Hematopoietic multipotent progenitor cell (in vitro differentiated cells): ENCODE results near the gene KLHL40. TPM values are rescaled to one million over a fixed set of nuclear protein-coding genes. Genes with fewer than 3 reads are reported as not detected.

Experiments
- DNase-seq, 3 donors: peaks; one replicate each; pipeline ENCODE4 v3.0.0-alpha.2; 2011 to 2015; ENCODE audit warnings: low read depth in 2 of 3, low spot score in 2 of 3
- total RNA-seq: library from RNA; depleted of rRNA; stranded (reverse); fragments of >200 nt; gene quantifications from one replicate; pipeline ENCODE4 v1.2.3, GENCODE V29; 2012

The KLHL40 gene
- total RNA-seq, 1 donor = under 0.01 TPM

GRCh38 chr3:42688016-42688415 is 2.7 kb downstream of the KLHL40 start:
- no peak for DNase-seq

- DNase-seq = no peak
Observed at GRCh38 chr3:42688487-42689420, 3.4 kb downstream of the KLHL40 start.

GRCh38 chr3:42689421-42690014 is 4.2 kb downstream of the KLHL40 start:
- no peak for DNase-seq

GRCh38 chr3:42690191-42690590 is 4.9 kb downstream of the KLHL40 start:
- no peak for DNase-seq

- no peak for DNase-seq
Observed at GRCh38 chr3:42690766-42691680, 5.7 kb downstream of the KLHL40 start.

- no peak for DNase-seq
Observed at GRCh38 chr3:42691816-42692666, 6.7 kb downstream of the KLHL40 start.

GRCh38 chr3:42692667-42693529 is 7.6 kb downstream of the KLHL40 start:
- DNase-seq = no peak

- no peak for DNase-seq
Observed at GRCh38 chr3:42693530-42693930, 8.2 kb downstream of the KLHL40 start.

GRCh38 chr3:42694366-42694765 is 9.0 kb downstream of the KLHL40 start:
- no peak for DNase-seq

DNA sequence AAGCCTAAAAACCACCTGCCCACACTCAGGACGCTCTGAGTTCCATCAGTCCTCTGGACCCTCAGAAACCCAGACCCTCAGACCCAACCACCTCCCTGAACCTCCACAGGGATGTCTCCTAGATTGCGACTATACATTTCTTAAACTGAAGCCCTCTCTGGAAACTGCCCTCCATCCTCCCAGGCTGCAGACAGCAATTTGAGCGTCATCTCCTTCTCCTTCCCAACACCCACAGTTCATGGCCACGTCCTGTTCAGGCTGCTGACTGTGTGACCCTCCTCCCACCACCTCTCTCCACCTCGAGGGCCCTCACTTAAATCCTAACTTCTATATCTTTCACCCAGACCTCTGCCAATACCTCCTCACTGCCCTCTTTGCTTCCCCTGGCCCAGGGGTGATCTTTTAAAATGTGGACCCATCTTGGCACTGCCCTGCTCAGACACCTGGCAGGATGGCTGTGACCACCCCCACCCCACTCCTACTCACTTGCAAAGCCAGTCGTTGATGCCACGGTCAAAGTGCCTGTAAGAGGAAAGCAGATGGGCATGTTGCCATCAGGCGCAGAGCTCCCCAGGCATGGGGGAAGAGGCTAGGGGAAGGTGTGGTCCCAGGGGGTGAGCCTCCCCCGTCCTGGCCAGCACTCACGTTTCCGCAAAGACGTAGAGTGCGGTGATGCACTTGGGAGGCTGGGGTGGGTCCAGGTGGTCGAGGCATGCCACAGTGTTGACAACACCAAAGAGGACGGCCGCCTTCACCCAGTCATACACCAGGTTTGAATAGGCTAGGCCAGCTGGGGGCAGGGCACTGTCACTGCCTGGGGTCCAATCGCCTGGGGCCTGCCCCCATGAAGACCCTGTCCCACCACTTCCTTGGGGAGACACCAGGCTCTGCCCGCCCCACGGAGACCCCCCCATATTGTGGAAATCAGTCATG is 11.3 kb downstream of the KLHL40 start:
- no peak for DNase-seq

DNA sequence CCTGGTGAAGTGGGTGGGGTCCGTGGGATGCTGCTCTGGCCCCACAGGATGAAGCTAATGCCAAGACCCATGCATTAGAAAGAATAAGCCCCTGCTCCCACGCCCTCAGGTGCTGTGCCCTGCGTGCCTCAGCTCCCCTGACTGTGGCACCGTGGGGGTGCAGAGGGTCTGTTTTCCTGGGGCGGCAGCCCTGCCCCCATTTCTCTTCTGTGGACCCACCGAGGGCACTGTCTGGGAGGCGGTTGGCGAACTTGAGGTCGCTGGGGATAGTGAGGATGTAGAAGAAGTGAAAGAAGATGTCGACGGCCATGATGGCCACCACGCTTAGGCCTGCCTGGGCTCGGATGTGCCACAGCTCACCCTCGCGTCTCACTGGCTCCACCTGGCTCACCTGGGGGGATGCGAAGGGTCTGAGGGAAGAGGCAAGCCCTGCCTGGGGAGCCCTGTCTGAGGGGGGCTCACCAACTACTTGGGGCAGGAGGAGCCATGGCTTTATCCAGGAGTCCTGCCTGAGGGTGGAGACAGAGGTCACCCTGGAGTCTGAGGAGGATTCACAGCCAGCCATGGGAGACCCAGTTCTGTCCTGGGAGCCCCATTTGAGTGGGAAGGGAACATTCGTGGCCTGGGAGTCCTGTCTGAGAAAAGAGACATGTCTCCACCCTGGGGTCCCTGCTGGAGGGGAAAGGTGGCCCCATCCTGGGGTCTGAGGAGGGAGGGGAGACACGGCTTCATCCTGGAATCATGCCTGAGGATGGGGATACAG is 12.1 kb downstream of the KLHL40 start:
- no peak for DNase-seq

GRCh38 chr3:42698216-42698910 is 13.0 kb downstream of the KLHL40 start:
- no peak for DNase-seq

DNA sequence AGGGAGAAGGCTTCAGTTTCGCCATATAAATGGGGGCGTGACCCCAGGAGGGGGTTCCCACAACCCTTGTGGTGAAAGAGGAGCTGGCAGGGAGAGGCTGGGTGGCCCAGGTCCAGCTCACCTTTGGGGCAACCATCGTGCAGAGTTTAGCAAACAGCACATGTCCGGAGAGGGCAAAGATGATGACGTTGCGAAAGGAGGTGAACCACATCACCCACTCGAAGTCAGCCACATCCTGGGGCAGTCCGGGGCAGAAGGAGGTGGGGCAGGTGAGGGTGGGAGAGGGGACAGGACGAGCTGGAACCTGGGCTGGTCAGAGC is 13.5 kb downstream of the KLHL40 start:
- no peak for DNase-seq

DNA sequence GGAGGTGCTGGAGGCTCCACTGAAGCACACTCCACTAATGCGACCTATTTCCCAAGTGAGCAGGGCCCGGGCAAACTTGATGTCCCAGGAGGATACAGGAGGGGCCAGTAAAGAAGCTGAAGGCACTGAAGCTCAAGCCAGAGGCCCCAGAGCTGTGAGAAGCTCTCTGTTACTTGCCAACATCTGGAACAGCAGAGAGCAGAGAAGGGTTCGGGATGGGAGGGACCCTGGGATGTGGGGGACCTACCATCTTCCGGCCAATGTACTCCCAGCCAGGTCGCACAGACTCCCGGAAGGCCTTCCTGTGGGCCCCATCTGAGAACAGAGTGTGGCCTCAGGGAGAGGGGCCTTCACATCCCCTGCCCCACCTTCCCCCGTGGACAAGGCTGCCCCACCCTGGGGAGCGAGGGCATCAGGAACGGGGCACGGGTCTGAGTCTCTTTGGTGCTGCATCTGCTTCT is 14.2 kb downstream of the KLHL40 start:
- no peak for DNase-seq

GRCh38 chr3:42700366-42701288 is 15.3 kb downstream of the KLHL40 start:
- no peak for DNase-seq
